ENCODE data around the gene SLIT2. TPM values are rescaled to one million over a fixed set of nuclear protein-coding genes. Genes with fewer than 3 reads are reported as not detected.

The SLIT2 gene, protein sequence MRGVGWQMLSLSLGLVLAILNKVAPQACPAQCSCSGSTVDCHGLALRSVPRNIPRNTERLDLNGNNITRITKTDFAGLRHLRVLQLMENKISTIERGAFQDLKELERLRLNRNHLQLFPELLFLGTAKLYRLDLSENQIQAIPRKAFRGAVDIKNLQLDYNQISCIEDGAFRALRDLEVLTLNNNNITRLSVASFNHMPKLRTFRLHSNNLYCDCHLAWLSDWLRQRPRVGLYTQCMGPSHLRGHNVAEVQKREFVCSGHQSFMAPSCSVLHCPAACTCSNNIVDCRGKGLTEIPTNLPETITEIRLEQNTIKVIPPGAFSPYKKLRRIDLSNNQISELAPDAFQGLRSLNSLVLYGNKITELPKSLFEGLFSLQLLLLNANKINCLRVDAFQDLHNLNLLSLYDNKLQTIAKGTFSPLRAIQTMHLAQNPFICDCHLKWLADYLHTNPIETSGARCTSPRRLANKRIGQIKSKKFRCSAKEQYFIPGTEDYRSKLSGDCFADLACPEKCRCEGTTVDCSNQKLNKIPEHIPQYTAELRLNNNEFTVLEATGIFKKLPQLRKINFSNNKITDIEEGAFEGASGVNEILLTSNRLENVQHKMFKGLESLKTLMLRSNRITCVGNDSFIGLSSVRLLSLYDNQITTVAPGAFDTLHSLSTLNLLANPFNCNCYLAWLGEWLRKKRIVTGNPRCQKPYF (N-terminal part only)
- total RNA-seq: 2.2 and 18.7 TPM in 2 replicates

DNA sequence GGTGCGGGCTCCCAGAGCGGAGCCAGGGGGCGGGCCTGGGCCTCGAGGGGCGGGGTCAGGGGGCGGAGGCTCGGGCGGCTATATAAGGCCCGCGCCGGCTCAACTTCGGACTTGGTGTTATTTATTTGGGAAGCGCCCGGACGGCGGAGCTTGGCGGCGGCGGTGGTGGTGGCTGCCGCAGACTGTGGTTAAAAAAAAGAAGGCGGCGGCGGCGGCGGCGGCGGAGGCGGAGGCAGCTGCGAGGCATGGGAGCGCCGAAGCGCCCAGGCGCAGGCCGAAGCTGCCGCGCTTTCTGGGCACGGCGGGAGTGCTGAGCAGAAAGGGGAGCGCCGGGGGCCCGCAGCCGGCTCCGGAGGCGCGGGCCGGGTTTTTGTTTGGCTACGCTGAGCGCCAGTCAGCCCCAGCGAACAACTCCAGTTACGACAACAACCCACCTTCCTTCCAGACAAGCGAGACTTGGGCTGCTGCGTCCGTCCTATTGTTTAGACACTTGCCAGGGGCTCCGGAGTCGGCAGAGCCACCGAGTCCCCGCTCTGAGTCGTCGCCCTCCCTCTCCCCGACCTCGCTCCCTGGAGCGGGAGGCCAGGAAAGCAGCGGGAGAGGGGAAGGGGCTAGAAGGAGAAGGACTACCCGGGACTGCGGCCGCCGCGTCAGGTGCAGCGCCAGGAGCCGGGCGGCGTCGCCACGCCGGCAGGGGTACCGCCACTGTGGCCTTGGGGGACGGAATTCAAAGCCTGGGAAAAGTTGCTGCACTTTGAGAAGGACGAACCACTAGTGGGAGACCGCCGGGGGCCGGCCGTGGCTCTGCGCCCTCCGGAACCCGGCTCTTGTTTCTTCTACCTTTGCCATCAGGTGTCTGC lies at the start of gene SLIT2:
Gene SLIT2 (plus strand): TSS at position 110 of the 860 bp plus-strand sequence. CDS start 1,911 bp downstream, outside the sequence.

